Measurements from ENCODE around the gene TAGLN3. TPM values are rescaled to one million over a fixed set of nuclear protein-coding genes. Genes with fewer than 3 reads are reported as not detected.

The TAGLN3 gene
- total and polyA plus RNA-seq, 9 donors, result 0.19 TPM; not detected in 8

DNA sequence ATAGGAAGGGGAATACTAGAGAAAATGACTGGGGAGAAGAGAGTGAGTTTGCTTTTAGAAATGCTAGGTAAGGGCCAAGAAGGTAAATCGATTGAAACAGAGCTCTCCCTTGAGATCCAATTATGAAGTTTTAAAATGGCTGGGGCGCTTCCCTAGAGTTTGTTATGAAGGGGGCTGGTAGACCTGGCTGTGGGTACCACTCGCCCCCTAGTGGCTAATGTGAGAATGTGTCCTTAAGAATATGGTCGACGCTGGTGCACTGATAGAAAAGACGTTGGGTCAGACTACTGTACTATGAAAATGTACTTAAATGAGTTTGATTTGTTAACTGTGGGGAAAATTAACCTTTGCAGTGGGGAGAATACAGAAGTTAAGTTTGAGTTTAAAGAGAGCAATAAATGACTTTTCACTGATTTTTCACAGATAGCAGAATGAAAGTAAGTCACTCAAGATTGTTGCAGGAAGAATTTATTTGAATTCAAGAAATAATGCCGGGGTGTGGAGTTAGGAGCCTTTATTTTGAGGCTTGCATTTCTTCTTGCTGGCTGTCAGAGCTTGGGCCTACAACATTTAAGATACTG is 45.0 kb downstream of the TAGLN3 start:
- 6 to 8% (median 7%) methylated on average over 7 of the region's 7 CpGs for WGBS, 3 donors
- no peak for TF ChIP-seq EP300 (IDR thresholded peaks at IDR 0.05)
- TF ChIP-seq CTCF (IDR thresholded peaks at IDR 0.05), result peak; percentile 60 to 79 (median 69)
- H3K36me3 ChIP-seq, result no peaks in the 10 kb centered on the region
- no peaks in the 10 kb centered on the region for H3K4me1 ChIP-seq (ENCODE audit: insufficient read depth)
- no peak overlapping the region for H3K27ac ChIP-seq
- intact Hi-C loops (cut with DNase I), result no loop called here
- no peak overlapping the region for H3K4me3 ChIP-seq
- peak; percentile 15 to 49 (median 33) for DNase-seq
- H3K27me3 ChIP-seq, result no peaks in the 10 kb centered on the region
- no peaks in the 10 kb centered on the region for H3K9me3 ChIP-seq

GRCh38 chr3:112046599-112046998 is 47.9 kb downstream of the TAGLN3 start:
- no peak for DNase-seq
- TF ChIP-seq POLR2A (IDR thresholded peaks at IDR 0.05), result no peak
- TF ChIP-seq CTCF (IDR thresholded peaks at IDR 0.05), result no peak
- no peak for TF ChIP-seq EP300 (IDR thresholded peaks at IDR 0.05)
- Histone ChIP-seq H3K27me3 (no peaks in the 10 kb centered on the region), H3K4me1 (ENCODE audit: insufficient read depth) (no peaks in the 10 kb centered on the region), H3K9me3 (no peaks in the 10 kb centered on the region), H3K36me3 (no peaks in the 10 kb centered on the region), H3K27ac (no peak overlapping the region), H3K4me3 (no peak overlapping the region)
- 67 to 73% (median 70%) methylated on average over 4 of the region's 4 CpGs for WGBS, 3 donors
- intact Hi-C loops (cut with DNase I), result no loop called here

DNA sequence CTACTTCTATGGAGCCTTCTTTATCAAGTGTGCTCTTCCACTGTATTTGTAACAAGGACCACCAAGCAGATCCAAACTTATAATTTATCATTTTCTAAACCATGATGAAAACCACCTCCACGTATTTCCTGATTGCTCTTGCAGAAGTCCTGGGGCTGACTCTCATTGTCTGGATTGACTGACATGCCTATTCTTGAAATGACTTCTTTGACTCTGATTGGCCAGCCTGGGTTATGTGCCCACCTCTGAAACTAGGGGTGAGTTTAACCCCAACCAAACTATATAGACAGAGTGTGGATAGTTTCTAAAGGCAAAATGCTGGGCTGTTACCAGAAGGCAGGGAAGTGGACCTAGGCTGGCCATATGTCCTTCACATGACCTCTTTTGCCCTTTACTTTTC is 48.5 kb downstream of the TAGLN3 start:
- Histone ChIP-seq H3K4me3 (no peak overlapping the region), H3K9me3 (no peaks in the 10 kb centered on the region), H3K36me3 (no peaks in the 10 kb centered on the region), H3K4me1 (ENCODE audit: insufficient read depth) (no peaks in the 10 kb centered on the region), H3K27me3 (no peaks in the 10 kb centered on the region), H3K27ac (no peak overlapping the region)
- TF ChIP-seq POLR2A (IDR thresholded peaks at IDR 0.05) (no peak), CTCF (IDR thresholded peaks at IDR 0.05) (no peak), EP300 (IDR thresholded peaks at IDR 0.05) (no peak)
- intact Hi-C loops (cut with DNase I), result no loop called here
- WGBS, 3 donors, result 75 to 93% (median 90%) methylated on average over 1 of the region's 1 CpG
- DNase-seq, result no peak

- no peaks in the 10 kb centered on the region for H3K9me3 ChIP-seq
- no peaks in the 10 kb centered on the region for H3K36me3 ChIP-seq
- intact Hi-C loops (cut with DNase I), result no loop called here
- DNase-seq, result no peak
- no peaks in the 10 kb centered on the region for H3K27me3 ChIP-seq
- TF ChIP-seq EP300 (IDR thresholded peaks at IDR 0.05), result no peak
- TF ChIP-seq CTCF (IDR thresholded peaks at IDR 0.05), result no peak
- no peak for TF ChIP-seq POLR2A (IDR thresholded peaks at IDR 0.05)
- H3K27ac ChIP-seq, result no peak overlapping the region
- no peak overlapping the region for H3K4me3 ChIP-seq
- no peaks in the 10 kb centered on the region for H3K4me1 ChIP-seq (ENCODE audit: insufficient read depth)
- WGBS, 3 donors, result 71 to 74% (median 73%) methylated on average over 8 of the region's 8 CpGs
Observed at GRCh38 chr3:112048911-112049310, 50.2 kb downstream of the TAGLN3 start.

All from ovary (tissue), 9 donors.